Stomach (tissue), 9 donors: Measurements from ENCODE around the gene KDM2A. TPM values are rescaled to one million over a fixed set of nuclear protein-coding genes. Genes with fewer than 3 reads are reported as not detected.
A peak's percentile ranks its signal among the peaks of the same experiment; 100 is the strongest.

Source experiments
- DNase-seq, 2 donors: peaks; one replicate each; pipeline versions ENCODE4 v3.0.0 to v3.0.0-alpha.2; 2013 to 2019
- H3K27ac ChIP-seq, 5 donors: fragments of 200-600 bp in 4 of 5; sonication (generic) in 4 of 5; one replicate each; pipeline ENCODE4 v1.5.1; 2013 to 2019; ENCODE audit warnings: mild to moderate bottlenecking in 1 of 5, moderate library complexity in 1 of 5
- H3K27me3 ChIP-seq, 3 donors: fragments of 200-600 bp; sonication (generic); one replicate each; pipeline ENCODE4 v1.5.1; 2017 to 2019; ENCODE audit warnings: mixed run types in 1 of 3
- H3K36me3 ChIP-seq, 4 donors: fragments of 200-600 bp; sonication (generic); 1 replicate in 3 of 4; 2 replicates in 1 of 4; pipeline ENCODE4 v1.5.1; 2016 to 2019
- H3K4me1 ChIP-seq, 4 donors: fragments of 200-600 bp; sonication (generic); one replicate each; pipeline ENCODE4 v1.5.1; 2016 to 2019
- H3K4me3 ChIP-seq, 4 donors: fragments of 200-600 bp; sonication (generic) in 3 of 4; one replicate each; pipeline ENCODE4 v1.5.1; 2016 to 2019; ENCODE audit warnings: mild to moderate bottlenecking in 1 of 4
- H3K9me3 ChIP-seq, 4 donors: fragments of 200-600 bp; sonication (generic); one replicate each; pipeline ENCODE4 v1.5.1; 2016 to 2019
- EP300 ChIP-seq: sonication (generic); formaldehyde crosslinking; IDR thresholded peaks from one replicate; pipeline ENCODE4 v1.6.1; 2017; ENCODE audit warnings: antibody characterized with exemption
- POLR2A ChIP-seq, 4 donors: fragments of 450-650 bp; IDR thresholded peaks; one replicate each; pipeline ENCODE4 v1.6.1; 2016; ENCODE audit warnings: antibody characterized with exemption in 4 of 4, control low read depth in 2 of 4, mild to moderate bottlenecking in 1 of 4, moderate library complexity in 1 of 4
- POLR2AphosphoS5 ChIP-seq, 3 donors: sonication (generic); formaldehyde crosslinking; IDR thresholded peaks; one replicate each; pipeline ENCODE4 v1.6.1; 2016; ENCODE audit warnings: antibody characterized with exemption in 3 of 3
- WGBS, 5 donors: extraction: QIAGEN DNeasy Blood & Tissue Kit in 3 of 5; methylation state at CpG; one replicate each; pipeline versions ENCODE4 v1.1.5 to v1.1.7; 2013 to 2018; 5-methylcytosine and 5-hydroxymethylcytosine counted together
- intact Hi-C: fragments of 100-400 bp; cut with DNase I; formaldehyde crosslinking; loops from one replicate; pipeline ENCODE4 v1.15.1; 2023; ENCODE audit warnings: low total_unique reads
- polyA plus RNA-seq, 3 donors: library from polyadenylated mRNA; stranded (reverse); fragments of 200-250 nt; gene quantifications; one replicate each; pipeline ENCODE4 v1.2.3, GENCODE V29; 2013
- total RNA-seq, 5 donors: library from RNA; depleted of rRNA; stranded (reverse); fragments of >200 nt; gene quantifications; one replicate each; pipeline versions ENCODE4 v1.1.0 to v1.2.3, GENCODE V29; 2014 to 2016
- TF ChIP-seq, protein P1 (sequence below), 7 experiments: fragments of 450-650 bp in 4 of 7; fragments of 200-600 bp in 3 of 7; sonication (generic) in 3 of 7; IDR thresholded peaks; one replicate each; pipeline ENCODE4 v1.5.1; 2016 to 2019; ENCODE audit warnings: antibody characterized with exemption in 7 of 7, control low read depth in 2 of 7, mild to moderate bottlenecking in 1 of 7
- donor health status: healthy with polysubstance abuse.
- donor health status: Bipolar disorder and iron deficiency.
- donor health status: healthy.

The KDM2A gene
- total and polyA plus RNA-seq, 8 donors = 15.4 to 125 (median 70.3) TPM

DNA sequence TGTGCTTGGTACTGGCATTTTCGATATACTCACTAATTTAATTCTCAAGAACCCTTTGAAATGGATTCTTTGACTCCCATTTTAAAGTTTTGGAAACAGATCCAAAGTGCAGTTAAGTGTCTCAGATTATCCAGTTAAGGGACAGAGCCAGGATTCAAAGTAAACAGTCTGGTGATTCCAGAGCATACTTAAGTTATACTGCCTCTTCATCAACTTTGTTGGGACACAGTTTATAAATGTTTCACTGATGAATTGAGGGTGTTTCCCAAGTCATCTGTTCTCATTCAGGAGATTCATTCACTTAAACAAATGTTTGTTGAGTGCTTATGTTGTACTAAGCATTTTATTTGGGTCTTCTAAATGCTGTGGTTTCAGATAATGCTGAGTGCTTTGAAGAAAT is 17.1 kb downstream of the KDM2A start:
- no peak for TF ChIP-seq POLR2AphosphoS5 (IDR thresholded peaks at IDR 0.05)
- no peak for TF ChIP-seq POLR2A (IDR thresholded peaks at IDR 0.05)
- TF ChIP-seq EP300 = no peak
- TF ChIP-seq, protein P1, sequence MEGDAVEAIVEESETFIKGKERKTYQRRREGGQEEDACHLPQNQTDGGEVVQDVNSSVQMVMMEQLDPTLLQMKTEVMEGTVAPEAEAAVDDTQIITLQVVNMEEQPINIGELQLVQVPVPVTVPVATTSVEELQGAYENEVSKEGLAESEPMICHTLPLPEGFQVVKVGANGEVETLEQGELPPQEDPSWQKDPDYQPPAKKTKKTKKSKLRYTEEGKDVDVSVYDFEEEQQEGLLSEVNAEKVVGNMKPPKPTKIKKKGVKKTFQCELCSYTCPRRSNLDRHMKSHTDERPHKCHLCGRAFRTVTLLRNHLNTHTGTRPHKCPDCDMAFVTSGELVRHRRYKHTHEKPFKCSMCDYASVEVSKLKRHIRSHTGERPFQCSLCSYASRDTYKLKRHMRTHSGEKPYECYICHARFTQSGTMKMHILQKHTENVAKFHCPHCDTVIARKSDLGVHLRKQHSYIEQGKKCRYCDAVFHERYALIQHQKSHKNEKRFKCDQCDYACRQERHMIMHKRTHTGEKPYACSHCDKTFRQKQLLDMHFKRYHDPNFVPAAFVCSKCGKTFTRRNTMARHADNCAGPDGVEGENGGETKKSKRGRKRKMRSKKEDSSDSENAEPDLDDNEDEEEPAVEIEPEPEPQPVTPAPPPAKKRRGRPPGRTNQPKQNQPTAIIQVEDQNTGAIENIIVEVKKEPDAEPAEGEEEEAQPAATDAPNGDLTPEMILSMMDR (IDR thresholded peaks at IDR 0.05) = no peak
- Histone ChIP-seq H3K4me1 (peaks cover 5 to 33% (median 19%) of the 10 kb centered on the region in 4 donors), H3K27ac (peak overlapping the region in 1 of 5 donors; percentile 4), H3K27me3 (no peaks in the 10 kb centered on the region), H3K36me3 (peaks cover 34 to 98% (median 91%) of the 10 kb centered on the region in 4 donors), H3K4me3 (no peak overlapping the region), H3K9me3 (no peaks in the 10 kb centered on the region)
- DNase-seq = no peak
- 57 to 73% (median 62%) methylated on average over 1 of the region's 1 CpG for WGBS, 5 donors
- intact Hi-C loops = no loop called here

GRCh38 chr11:67138922-67139321 is 19.9 kb downstream of the KDM2A start:
- Histone ChIP-seq H3K9me3 (no peaks in the 10 kb centered on the region), H3K27me3 (no peaks in the 10 kb centered on the region), H3K36me3 (peaks cover 22 to 95% (median 87%) of the 10 kb centered on the region in 4 donors), H3K4me1 (peaks cover 5 to 30% (median 14%) of the 10 kb centered on the region in 4 donors), H3K27ac (no peak overlapping the region), H3K4me3 (no peak overlapping the region)
- intact Hi-C loops = no loop called here
- DNase-seq = peak in 1 of 2 donors; percentile 9
- TF ChIP-seq POLR2A (IDR thresholded peaks at IDR 0.05) (no peak), EP300 (no peak), POLR2AphosphoS5 (IDR thresholded peaks at IDR 0.05) (no peak)
- TF ChIP-seq, protein P1 (IDR thresholded peaks at IDR 0.05) = no peak
- 52 to 90% (median 61%) methylated on average over 4 of the region's 4 CpGs for WGBS, 5 donors

DNA sequence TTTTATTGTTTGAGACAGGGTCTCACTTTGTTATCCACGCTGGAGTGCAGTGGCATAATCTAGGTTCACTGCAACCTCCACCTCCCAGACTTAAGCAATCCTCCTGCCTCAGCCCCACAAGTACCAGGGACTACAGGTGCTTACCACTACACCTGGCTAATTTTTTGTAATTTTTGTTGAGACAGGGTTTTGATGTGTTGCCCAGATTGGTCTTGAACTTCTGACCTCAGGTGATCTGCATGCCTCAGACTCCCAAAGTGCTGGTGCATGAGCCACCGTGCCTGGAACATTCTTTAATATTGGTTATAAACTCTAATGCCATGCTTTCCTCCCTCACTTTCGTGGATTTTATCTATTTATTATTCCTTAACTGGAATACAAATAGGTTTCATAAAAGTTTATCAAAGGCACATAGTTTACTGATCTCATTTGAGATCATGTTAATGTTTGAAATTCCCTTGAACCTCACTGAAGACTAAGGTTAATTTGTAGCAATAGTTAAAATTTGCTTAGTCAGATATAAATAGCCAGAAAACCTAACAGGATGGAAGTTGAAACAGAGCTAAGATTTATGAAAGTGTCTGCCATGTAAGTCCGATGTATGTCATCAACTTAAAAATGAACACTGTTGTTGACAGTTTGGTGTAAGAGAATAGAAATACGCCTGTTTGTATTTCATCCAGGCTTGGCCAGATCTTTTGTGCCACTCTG is 27.6 kb downstream of the KDM2A start:
- Histone ChIP-seq H3K27ac (peak overlapping the region in 3 of 5 donors; percentile 9 to 56 (median 12)), H3K9me3 (no peaks in the 10 kb centered on the region), H3K27me3 (no peaks in the 10 kb centered on the region), H3K4me1 (peaks cover 5 to 40% (median 20%) of the 10 kb centered on the region in 4 donors), H3K36me3 (peaks cover 6 to 86% (median 69%) of the 10 kb centered on the region in 4 donors), H3K4me3 (no peak overlapping the region)
- no peak for DNase-seq
- WGBS, 5 donors = 35 to 70% (median 49%) methylated on average over 5 of the region's 5 CpGs
- no peak for TF ChIP-seq POLR2AphosphoS5 (IDR thresholded peaks at IDR 0.05)
- TF ChIP-seq EP300 = no peak
- TF ChIP-seq, protein P1 (IDR thresholded peaks at IDR 0.05) = no peak
- no peak for TF ChIP-seq POLR2A (IDR thresholded peaks at IDR 0.05)
- intact Hi-C loops = no loop called here

- no peak overlapping the region for H3K4me3 ChIP-seq
- no peak overlapping the region for H3K27ac ChIP-seq
- H3K9me3 ChIP-seq = no peaks in the 10 kb centered on the region
- no peaks in the 10 kb centered on the region for H3K27me3 ChIP-seq
- H3K4me1 ChIP-seq = peaks cover 0 to 20% (median 10%) of the 10 kb centered on the region in 4 donors
- no peak for DNase-seq
- TF ChIP-seq POLR2A (IDR thresholded peaks at IDR 0.05) = no peak
- TF ChIP-seq EP300 = no peak
- TF ChIP-seq, protein P1 (IDR thresholded peaks at IDR 0.05) = no peak
- TF ChIP-seq POLR2AphosphoS5 (IDR thresholded peaks at IDR 0.05) = no peak
- intact Hi-C loops = no loop called here
- peaks cover 12 to 60% (median 40%) of the 10 kb centered on the region in 4 donors for H3K36me3 ChIP-seq
- 83 to 88% (median 86%) methylated on average over 4 of the region's 4 CpGs for WGBS, 5 donors
These were observed 34.9 kb downstream of the KDM2A start for GRCh38 chr11:67153971-67154370.
